GM10847 (cell line): ENCODE results near the gene MYMX.

Experiments
- POLR2A ChIP-seq: IDR thresholded peaks from 2 replicates; pipeline ENCODE4 v1.6.1; 2011; ENCODE audit not compliant: insufficient read length; ENCODE audit errors: extremely low read depth

The MYMX gene

DNA sequence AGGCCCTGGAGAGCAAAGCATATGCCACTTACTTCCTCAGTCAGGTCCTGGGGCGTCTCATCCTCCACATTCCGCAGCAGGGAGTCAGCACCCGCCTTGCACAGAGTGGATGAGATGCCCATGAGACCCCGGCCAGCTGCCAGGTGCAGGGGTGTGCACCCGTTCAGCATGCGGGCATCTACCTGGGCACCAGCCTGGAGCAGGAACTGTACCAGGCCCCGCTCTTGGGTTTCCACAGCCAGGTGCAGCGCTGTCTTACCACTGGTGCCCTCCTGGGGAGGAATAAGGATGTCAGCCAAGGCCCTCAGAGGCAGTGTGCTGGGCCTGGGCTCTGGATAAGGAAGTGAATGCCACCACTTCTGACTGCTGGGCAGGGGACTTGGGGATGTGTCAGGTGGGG lies 43.3 kb downstream of the MYMX start:
- no peak for TF ChIP-seq POLR2A

GRCh38 chr6:44260451-44261297 lies 43.9 kb downstream of the MYMX start:
- TF ChIP-seq POLR2A, result no peak

DNA sequence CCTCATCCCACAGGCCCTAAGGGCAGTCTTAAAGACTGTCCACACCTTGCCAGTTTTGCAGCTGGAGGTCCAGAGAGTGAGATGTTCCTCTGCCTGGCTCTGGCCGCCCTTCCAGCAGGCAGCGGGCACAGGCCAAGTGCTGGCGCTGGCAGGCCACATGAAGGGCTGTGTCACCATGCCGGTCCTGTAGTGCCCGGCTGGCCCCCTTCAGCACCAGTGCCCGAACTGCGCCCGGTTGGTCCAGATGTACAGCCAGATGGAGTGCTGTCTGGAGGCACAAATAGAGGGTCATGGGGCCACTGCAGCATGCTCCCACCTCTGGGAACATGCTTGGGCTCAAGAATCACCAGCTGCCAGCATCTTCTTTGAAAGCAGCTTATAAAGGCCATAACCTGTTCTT lies 44.9 kb downstream of the MYMX start:
- TF ChIP-seq POLR2A, result no peak

- peak; percentile 11 for TF ChIP-seq POLR2A
These were observed 46.0 kb downstream of the MYMX start for GRCh38 chr6:44262467-44263353.

DNA sequence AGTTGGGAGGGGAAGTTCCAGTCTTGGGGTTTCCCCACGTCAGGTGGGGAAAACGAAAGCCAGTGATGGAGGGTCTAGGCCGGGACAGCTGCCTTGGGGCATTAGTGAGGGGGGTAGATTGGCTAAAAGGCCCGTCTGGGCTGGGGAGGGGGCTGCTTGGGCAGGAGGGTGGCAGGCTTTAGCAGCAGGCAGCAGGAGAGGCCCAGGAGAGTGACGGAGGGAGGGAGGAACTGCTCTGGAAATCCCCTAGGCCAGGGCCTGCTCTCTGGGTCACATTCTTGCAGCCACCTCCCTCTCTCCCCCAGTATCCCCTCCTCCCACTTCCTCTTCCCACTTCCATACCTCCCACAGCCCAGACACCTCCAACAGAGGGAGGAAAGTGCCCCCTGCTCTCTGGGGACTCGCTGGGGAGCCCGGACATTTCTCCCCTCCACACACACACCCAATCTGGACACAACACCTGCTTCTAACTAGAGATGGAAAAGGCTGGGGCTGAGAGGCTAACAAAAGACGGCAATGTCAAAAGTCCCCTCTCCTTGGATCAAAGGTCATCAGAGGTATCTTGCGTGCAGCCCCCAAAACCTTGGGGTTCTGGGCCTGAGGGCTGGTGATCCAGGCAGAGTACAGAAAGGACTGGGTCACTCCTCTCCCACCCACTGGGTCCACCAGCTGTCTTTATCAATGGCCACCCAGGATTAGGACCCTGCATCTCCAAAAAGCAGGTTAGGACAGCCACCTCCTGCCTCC lies 46.8 kb downstream of the MYMX start:
- TF ChIP-seq POLR2A, result peak; percentile 35

DNA sequence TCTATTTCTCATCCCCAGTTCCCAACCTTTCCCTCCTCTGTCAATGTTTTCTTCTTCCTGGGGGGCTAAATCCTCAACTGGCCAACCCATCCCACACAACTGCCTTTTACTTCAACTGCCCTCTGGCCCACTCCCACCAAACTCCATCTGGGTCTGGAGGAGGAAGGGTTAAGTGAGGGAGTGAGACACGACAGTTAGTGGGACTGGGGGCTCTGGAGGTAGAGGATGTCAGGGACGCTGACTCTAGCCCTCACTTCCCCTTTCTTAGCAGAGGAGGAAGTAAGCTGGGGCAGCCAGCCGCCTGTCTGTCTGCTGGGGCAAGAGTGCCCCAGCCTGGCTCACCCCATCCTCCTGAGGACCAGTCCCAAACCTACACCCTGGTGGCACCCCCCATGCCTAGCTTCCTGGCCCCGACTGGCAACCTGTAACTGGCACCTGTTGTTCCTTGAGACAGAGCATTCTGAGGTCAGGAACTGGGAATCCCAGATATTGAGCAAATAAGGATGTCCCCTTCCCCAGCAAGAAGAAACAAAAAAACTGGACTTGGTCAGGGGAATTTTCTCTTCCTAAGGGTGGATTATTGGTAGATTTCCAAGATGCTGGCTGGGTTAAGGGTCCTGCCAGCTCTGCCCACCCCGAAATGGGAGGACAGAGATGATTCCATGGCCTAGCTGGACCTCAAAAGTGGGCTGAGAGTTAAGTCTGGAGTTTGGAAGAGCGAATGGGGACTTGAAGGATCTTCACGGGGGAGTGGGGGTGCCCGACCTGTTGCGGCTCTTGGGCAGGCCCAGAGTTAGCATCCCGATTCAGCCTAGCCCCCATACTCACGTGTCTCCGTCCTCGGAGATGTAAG lies 47.7 kb downstream of the MYMX start:
- peak; percentile 22 for TF ChIP-seq POLR2A

GRCh38 chr6:44265007-44265721 lies 48.4 kb downstream of the MYMX start, which contains the start of gene NFKBIE:
Gene NFKBIE (minus strand): TSS chr6:44265551. CDS start chr6:44265346, 205 bp downstream.
- peak; percentile 87 for TF ChIP-seq POLR2A

DNA sequence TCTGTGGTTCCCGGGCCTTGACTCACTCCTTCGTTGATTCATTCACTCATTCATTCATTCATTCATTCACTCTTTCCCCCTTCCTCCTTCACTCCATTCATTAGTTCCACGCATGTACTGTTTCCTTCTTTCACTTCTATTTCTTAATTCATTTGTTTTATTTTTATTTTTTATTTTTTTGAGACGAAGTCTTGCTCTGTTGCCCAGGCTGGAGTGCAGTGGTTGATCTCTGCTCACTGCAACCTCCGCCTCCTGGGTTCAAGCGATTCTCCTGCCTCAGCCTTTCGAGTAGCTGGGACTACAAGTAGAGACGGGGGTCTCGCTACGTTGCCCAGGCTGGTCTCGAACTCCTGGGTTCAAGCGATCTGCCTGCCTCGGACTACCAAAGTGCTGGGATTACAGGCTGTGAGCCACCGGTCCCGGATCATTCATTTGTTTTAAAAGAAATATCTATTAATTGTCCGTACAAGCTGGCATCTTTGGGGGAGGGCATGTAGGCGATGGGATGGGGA lies 49.1 kb downstream of the MYMX start:
- TF ChIP-seq POLR2A, result no peak

DNA sequence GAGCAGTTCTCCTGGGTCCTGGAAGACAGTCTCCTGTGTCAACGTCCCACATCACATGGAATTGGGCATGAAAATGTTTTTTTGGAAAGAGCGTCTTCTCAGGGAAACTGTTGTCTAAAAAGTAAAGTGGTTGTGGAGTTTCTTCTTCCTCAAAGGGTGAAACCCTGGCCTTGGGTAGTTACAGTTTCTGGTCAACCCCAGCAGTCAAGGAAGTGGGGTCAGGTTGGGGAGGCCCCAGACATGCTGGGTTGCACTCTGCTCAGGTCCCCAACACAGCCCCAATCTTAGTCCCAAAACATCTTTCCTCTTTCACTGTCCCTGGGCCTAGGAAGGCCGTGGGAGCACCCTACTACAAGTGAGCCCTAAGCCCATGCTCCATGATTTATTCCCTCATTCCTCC lies 49.6 kb downstream of the MYMX start:
- TF ChIP-seq POLR2A, result no peak

DNA sequence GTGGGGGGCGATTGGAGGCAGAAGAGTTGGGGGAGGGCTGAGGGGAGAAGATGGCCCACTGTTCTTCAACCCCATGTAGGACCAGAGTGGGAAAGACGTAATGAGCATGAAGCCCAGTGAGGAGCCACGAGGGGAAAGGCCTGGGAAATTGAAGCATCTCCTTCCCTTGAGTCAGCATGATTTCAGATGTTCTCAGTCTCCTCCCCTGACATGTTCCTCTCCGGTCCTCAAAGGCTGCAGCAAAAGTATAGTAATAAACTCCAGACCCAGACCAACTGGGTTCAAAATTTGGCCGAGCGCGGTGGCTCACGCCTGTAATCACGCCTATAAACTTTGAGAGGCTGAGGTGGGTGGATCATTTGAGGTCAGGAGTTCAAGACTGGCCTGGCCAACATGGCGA lies 50.5 kb downstream of the MYMX start:
- TF ChIP-seq POLR2A, result no peak
